Peyer's patch (tissue), 4 donors: Measurements from ENCODE around the gene DNAJC30.

ENCODE experiments used
- POLR2A ChIP-seq, 2 donors: fragments of 450-650 bp; IDR thresholded peaks; one replicate each; pipeline ENCODE4 v1.5.1; 2017; ENCODE audit warnings: antibody characterized with exemption in 2 of 2, mild to moderate bottlenecking in 2 of 2, moderate library complexity in 2 of 2
- TF ChIP-seq, protein P1 (sequence below), 6 experiments: fragments of 450-650 bp in 4 of 6; fragments of 200-600 bp in 2 of 6; sonication (generic) in 1 of 6; IDR thresholded peaks; one replicate each; pipeline ENCODE4 v1.5.1; 2017 to 2019; ENCODE audit warnings: antibody characterized with exemption in 6 of 6, mild to moderate bottlenecking in 3 of 6, moderate library complexity in 1 of 6

DNA sequence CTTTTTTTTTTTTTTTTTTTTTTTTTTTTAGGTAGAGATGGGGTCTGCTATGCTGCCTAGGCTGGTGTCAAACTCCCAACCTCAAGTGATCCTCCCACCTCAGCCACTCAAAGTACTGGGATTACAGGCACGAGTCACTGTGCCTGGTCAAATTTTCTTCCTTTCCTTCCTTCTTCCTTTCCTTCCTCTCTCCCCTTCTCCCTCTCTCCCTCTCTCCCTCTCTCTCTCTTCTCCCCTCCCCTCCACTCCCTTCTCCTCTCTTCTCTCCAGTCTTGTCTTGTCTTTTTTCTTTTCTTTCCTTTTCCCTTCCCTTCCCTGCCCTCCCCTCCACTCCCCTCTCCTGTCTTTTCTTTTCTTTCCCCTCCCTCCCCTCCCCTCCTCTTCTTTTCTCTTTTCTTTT lies 51.7 kb downstream of the DNAJC30 start:
- no peak for TF ChIP-seq POLR2A (IDR thresholded peaks at IDR 0.05)
- TF ChIP-seq, protein P1, sequence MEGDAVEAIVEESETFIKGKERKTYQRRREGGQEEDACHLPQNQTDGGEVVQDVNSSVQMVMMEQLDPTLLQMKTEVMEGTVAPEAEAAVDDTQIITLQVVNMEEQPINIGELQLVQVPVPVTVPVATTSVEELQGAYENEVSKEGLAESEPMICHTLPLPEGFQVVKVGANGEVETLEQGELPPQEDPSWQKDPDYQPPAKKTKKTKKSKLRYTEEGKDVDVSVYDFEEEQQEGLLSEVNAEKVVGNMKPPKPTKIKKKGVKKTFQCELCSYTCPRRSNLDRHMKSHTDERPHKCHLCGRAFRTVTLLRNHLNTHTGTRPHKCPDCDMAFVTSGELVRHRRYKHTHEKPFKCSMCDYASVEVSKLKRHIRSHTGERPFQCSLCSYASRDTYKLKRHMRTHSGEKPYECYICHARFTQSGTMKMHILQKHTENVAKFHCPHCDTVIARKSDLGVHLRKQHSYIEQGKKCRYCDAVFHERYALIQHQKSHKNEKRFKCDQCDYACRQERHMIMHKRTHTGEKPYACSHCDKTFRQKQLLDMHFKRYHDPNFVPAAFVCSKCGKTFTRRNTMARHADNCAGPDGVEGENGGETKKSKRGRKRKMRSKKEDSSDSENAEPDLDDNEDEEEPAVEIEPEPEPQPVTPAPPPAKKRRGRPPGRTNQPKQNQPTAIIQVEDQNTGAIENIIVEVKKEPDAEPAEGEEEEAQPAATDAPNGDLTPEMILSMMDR (IDR thresholded peaks at IDR 0.05), result no peak
